Mesenchymal stem cell (in vitro differentiated cells and primary cell): ENCODE results near the gene NDUFA11.
"Not testable (repeated sequence)": the region's sequence is repeated elsewhere in the genome, so short reads cannot be mapped to it uniquely, and the experiment has no call there.

ENCODE experiments used
- DNase-seq: peaks from one replicate; pipeline ENCODE4 v3.0.0-alpha.2; 2013
- H2AFZ ChIP-seq: one replicate; pipeline ENCODE4 v1.6.1; 2013; ENCODE audit warnings: low read depth, mild to moderate bottlenecking, control low read depth, inconsistent platforms, low read length, moderate library complexity
- H2AK5ac ChIP-seq: 2 replicates; pipeline ENCODE4 v1.6.1; 2013; ENCODE audit warnings: low read length, moderate library complexity, mild to moderate bottlenecking, inconsistent platforms; ENCODE audit not compliant: severe bottlenecking
- H2BK120ac ChIP-seq: one replicate; pipeline ENCODE4 v1.6.1; 2013; ENCODE audit warnings: low read depth, mild to moderate bottlenecking, inconsistent platforms, low read length, moderate library complexity
- H2BK12ac ChIP-seq, 2 experiments: one replicate each; pipeline ENCODE4 v1.6.1; 2013; ENCODE audit warnings: inconsistent platforms in 2 of 2, low read length in 2 of 2, mild to moderate bottlenecking in 2 of 2, moderate library complexity in 2 of 2, control low read depth in 1 of 2
- H2BK15ac ChIP-seq: one replicate; pipeline ENCODE4 v1.6.1; 2013; ENCODE audit warnings: mild to moderate bottlenecking, low read depth, inconsistent platforms; ENCODE audit not compliant: poor library complexity, severe bottlenecking
- H2BK5ac ChIP-seq: 2 replicates; pipeline ENCODE4 v1.6.1; 2013; ENCODE audit warnings: low read depth, mild to moderate bottlenecking, low read length, control low read depth, inconsistent platforms; ENCODE audit not compliant: poor library complexity, severe bottlenecking
- H3K14ac ChIP-seq, 2 experiments: one replicate each; pipeline ENCODE4 v1.6.1; 2013; ENCODE audit warnings: inconsistent platforms in 2 of 2, low read length in 2 of 2, control low read depth in 1 of 2, mild to moderate bottlenecking in 1 of 2, moderate library complexity in 1 of 2
- H3K18ac ChIP-seq, 2 experiments: one replicate each; pipeline ENCODE4 v1.6.1; 2013; ENCODE audit warnings: inconsistent platforms in 2 of 2, low read length in 2 of 2, control low read depth in 1 of 2, low read depth in 1 of 2, mild to moderate bottlenecking in 1 of 2
- H3K23ac ChIP-seq, 2 experiments: one replicate each; pipeline ENCODE4 v1.6.1; 2013; ENCODE audit warnings: inconsistent platforms in 2 of 2, low read length in 2 of 2, mild to moderate bottlenecking in 2 of 2, moderate library complexity in 2 of 2, control low read depth in 1 of 2
- H3K27ac ChIP-seq: 2 replicates; pipeline ENCODE4 v1.5.1; 2013; ENCODE audit warnings: mild to moderate bottlenecking, moderate library complexity, low read length, control low read depth, inconsistent platforms; ENCODE audit not compliant: poor library complexity, severe bottlenecking
- H3K27me3 ChIP-seq, 2 experiments: 2 replicates each; pipeline versions ENCODE4 v1.6.1 to v1.7.0; 2013; ENCODE audit warnings: low read length in 2 of 2, mild to moderate bottlenecking in 2 of 2, moderate library complexity in 2 of 2, control low read depth in 1 of 2, inconsistent platforms in 1 of 2; ENCODE audit not compliant: control insufficient read depth in 1 of 2, insufficient read depth in 1 of 2
- H3K36me3 ChIP-seq, 2 experiments: 2 replicates each; pipeline versions ENCODE4 v1.6.1 to v1.7.0; 2013; ENCODE audit warnings: low read length in 2 of 2, control low read depth in 1 of 2, inconsistent platforms in 1 of 2, low read depth in 1 of 2, mild to moderate bottlenecking in 1 of 2; ENCODE audit not compliant: insufficient read depth in 2 of 2, control insufficient read depth in 1 of 2
- H3K4ac ChIP-seq, 2 experiments: one replicate each; pipeline ENCODE4 v1.6.1; 2013; ENCODE audit warnings: inconsistent platforms in 2 of 2, low read length in 2 of 2, mild to moderate bottlenecking in 2 of 2, moderate library complexity in 2 of 2, control low read depth in 1 of 2, low read depth in 1 of 2
- H3K4me1 ChIP-seq: 2 replicates; pipeline ENCODE4 v1.6.1; 2013; ENCODE audit warnings: low read depth, low read length, control low read depth; ENCODE audit not compliant: control insufficient read depth, insufficient read depth
- H3K4me2 ChIP-seq: 2 replicates; pipeline ENCODE4 v1.6.1; 2013; ENCODE audit warnings: low read length, mild to moderate bottlenecking, inconsistent platforms; ENCODE audit not compliant: poor library complexity, severe bottlenecking
- H3K4me3 ChIP-seq, 2 experiments: 2 replicates each; pipeline versions ENCODE4 v1.5.1 to v1.7.0; 2013; ENCODE audit warnings: low read length in 2 of 2, mild to moderate bottlenecking in 2 of 2, control low read depth in 1 of 2, low read depth in 1 of 2; ENCODE audit not compliant: insufficient read depth in 1 of 2
- H3K79me1 ChIP-seq: replicated peaks from 2 replicates; pipeline ENCODE4 v1.6.1; 2013; ENCODE audit warnings: mild to moderate bottlenecking, control low read depth, low read length, inconsistent platforms; ENCODE audit not compliant: poor library complexity, severe bottlenecking
- H3K9ac ChIP-seq: 2 replicates; pipeline ENCODE4 v1.7.0; 2013; ENCODE audit warnings: mild to moderate bottlenecking, low read length, moderate library complexity
- H3K9me3 ChIP-seq: 2 replicates; pipeline ENCODE4 v1.7.0; 2013; ENCODE audit warnings: mild to moderate bottlenecking, low read length; ENCODE audit not compliant: control insufficient read depth
- H4K8ac ChIP-seq: one replicate; pipeline ENCODE4 v1.6.1; 2013; ENCODE audit warnings: inconsistent platforms, mild to moderate bottlenecking, low read length, moderate library complexity
- H4K91ac ChIP-seq: one replicate; pipeline ENCODE4 v1.6.1; 2013; ENCODE audit warnings: mild to moderate bottlenecking, low read length, inconsistent platforms
- WGBS: methylation state at CpG from one replicate; pipeline ENCODE4 v1.1.7; 2013; ENCODE audit warnings: mixed read lengths; 5-methylcytosine and 5-hydroxymethylcytosine counted together

NDUFA11 gene

GRCh38 chr19:5848621-5849020 lies 55.0 kb downstream of the NDUFA11 start:
- H3K4ac ChIP-seq, DNase-seq, H3K79me1 ChIP-seq, H3K14ac ChIP-seq, H3K27ac ChIP-seq, H2BK120ac ChIP-seq, H2BK12ac ChIP-seq, H4K8ac ChIP-seq, H2BK15ac ChIP-seq, H3K9ac ChIP-seq, H4K91ac ChIP-seq, H3K4me3 ChIP-seq, H2AK5ac ChIP-seq, H2BK5ac ChIP-seq, H3K9me3 ChIP-seq, H3K36me3 ChIP-seq, H3K4me2 ChIP-seq, H2AFZ ChIP-seq, H3K18ac ChIP-seq, H3K23ac ChIP-seq, H3K4me1 ChIP-seq: not testable (repeated sequence)
- peaks cover 4 to 22% of the 10 kb centered on the region in 2 experiments for H3K27me3 ChIP-seq
- 72% methylated on average over 5 of the region's 5 CpGs for WGBS

- not testable (repeated sequence) for H2BK5ac ChIP-seq, H2AK5ac ChIP-seq, H2AFZ ChIP-seq, H3K4me1 ChIP-seq, H3K36me3 ChIP-seq, DNase-seq, H3K4ac ChIP-seq, H2BK120ac ChIP-seq, H3K27ac ChIP-seq, H2BK15ac ChIP-seq, H3K4me3 ChIP-seq, H2BK12ac ChIP-seq, H3K23ac ChIP-seq, H4K91ac ChIP-seq, H3K14ac ChIP-seq, H3K9ac ChIP-seq, H3K4me2 ChIP-seq, H3K18ac ChIP-seq, H3K9me3 ChIP-seq, H3K79me1 ChIP-seq, H4K8ac ChIP-seq
- 86% methylated on average over 10 of the region's 10 CpGs for WGBS
- H3K27me3 ChIP-seq = peaks cover 3 to 24% of the 10 kb centered on the region in 2 experiments
Observed at GRCh38 chr19:5847846-5848245, 55.7 kb downstream of the NDUFA11 start.
